GM12872 (cell line): ENCODE results near the gene GSDMA.

Source experiments
- TF ChIP-seq, protein P1 (sequence below): IDR thresholded peaks from 3 replicates; pipeline ENCODE4 v1.5.1; 2011; ENCODE audit warnings: low read depth, mild to moderate bottlenecking, low read length, moderate library complexity; ENCODE audit not compliant: insufficient read depth

The GSDMA gene

DNA sequence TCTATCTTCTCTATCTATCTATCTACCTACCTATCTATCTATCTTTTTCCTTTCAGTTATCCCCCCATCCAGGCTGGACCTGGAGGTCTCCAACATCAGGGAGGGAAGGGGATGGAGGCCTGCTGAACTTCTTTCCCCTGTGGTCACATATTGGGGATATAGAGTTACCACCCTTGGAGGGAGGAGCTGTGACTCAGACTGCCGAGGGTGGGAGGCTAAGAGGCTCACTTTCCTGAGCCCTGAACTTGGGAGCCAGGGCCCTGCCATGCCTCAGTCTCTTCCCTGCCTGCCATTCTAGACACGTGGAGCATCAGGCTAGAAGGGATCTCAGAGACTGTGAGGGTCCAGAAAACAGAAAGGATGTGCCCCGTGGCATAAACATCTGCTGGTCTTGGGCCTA, 26.9 kb upstream of the GSDMA start:
- TF ChIP-seq, protein P1, sequence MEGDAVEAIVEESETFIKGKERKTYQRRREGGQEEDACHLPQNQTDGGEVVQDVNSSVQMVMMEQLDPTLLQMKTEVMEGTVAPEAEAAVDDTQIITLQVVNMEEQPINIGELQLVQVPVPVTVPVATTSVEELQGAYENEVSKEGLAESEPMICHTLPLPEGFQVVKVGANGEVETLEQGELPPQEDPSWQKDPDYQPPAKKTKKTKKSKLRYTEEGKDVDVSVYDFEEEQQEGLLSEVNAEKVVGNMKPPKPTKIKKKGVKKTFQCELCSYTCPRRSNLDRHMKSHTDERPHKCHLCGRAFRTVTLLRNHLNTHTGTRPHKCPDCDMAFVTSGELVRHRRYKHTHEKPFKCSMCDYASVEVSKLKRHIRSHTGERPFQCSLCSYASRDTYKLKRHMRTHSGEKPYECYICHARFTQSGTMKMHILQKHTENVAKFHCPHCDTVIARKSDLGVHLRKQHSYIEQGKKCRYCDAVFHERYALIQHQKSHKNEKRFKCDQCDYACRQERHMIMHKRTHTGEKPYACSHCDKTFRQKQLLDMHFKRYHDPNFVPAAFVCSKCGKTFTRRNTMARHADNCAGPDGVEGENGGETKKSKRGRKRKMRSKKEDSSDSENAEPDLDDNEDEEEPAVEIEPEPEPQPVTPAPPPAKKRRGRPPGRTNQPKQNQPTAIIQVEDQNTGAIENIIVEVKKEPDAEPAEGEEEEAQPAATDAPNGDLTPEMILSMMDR: no peak

DNA sequence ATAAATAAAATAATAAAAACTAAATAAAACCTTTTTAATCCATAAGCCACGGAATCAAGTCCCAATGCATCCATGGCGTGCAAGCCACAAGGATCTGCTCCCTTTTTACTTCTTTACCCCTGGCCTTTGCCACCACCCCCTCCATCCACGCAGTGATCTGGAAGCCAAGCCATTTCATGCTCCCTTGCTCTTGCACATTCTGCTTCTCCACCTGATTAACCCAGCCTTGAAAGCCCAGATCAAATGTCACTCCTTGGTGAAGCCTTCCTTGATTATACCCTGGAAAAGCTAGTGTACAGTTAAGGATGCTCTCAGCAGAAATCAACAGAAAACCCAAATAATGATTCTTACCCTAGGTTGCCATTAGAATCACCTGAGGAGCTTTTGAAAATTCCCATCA, 25.4 kb upstream of the GSDMA start:
- TF ChIP-seq, protein P1: no peak

DNA sequence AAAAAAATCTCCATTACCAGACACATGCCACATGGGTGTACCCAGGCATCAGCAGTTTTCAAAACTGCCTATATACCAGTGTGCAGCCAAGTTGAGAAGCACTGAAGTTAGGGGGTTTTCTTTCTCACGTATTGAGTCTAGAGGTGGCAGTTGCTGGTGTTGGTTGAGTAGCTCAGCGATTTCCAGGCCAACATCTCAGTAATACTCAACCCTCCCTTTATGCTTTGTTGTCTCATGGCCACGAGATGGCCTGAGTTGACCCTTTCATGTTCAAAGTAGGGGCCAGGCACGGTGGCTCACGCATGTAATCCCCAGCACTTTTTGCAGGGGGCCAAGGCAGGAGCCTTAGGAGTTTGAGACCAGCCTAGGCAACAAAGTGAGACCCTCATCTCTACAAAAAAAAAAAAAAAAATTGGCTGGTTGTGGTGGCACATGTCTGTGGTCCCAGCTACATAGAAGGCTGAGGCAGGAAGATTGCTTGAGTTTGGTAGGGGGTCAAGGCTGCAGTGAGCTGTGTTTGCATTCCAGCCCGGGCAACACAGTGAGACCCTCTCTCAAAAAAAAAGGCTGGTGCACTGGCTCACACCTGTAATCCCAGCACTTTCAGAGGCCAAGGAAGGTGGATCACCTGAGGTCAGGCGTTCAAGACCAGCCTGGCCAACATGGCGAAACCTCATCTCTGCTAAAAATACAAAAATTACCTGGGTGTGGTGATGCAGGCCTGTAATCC, 24.5 kb upstream of the GSDMA start:
- TF ChIP-seq, protein P1: peak; percentile 22; the same call in 1 of the 3 replicates

DNA sequence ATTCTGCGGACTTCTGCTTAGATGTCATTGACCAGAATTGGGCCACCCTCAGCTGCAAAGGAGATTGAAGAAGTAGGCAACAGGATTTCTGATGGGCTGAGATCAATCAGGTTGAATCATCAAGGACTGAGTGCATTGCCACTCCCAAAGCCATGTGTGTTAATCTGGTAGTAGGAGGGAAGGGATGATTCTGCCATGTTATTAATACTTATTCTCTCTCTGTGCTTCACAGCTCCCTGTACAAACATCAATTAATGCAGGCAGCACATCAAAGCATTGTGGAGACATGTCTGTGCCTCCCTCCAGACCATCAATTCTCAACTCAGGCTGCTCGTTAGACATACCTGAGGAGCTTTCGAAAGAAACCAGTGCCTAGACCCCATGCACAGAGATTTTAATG, 23.7 kb upstream of the GSDMA start:
- TF ChIP-seq, protein P1: no peak

DNA sequence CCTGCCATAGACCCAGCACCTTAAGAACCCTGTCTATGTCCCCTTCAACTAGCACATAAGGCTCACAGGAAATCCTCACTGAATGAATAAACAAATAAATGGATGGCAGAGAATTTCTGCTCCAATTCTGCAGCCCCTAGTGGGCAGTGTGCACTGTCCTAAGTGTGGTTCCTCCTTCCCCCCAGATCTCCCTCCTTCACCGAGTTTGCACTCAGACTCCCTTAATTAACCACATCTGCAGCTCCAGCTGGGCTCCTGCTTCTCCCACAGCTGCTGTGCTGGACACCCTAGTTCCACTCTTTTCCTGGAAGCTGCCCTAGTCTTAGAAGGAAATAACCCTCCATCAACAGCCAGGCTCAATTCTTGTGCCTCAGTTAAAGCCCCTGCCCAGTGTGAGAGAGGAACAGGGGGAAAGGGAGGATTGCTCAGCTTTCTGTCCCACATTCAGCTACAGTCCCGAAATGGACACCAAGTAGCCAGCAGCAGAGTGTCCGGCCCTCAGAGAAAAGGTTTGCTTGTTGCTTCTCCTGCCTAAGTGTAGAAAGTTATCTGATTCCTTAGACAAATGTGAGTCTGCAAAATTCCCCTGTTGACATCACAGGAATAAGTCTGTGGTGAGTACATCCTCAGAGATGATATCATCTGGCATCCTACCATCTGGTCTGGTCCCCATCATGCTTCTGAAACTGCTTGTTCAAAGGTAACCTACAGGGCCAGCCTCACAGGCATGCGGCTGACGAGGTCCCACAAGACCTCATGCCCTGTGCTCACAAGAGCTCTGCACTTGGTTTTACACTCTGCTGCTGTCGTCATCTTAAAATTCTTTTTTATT, 23.0 kb upstream of the GSDMA start:
- TF ChIP-seq, protein P1: peak; percentile 67

DNA sequence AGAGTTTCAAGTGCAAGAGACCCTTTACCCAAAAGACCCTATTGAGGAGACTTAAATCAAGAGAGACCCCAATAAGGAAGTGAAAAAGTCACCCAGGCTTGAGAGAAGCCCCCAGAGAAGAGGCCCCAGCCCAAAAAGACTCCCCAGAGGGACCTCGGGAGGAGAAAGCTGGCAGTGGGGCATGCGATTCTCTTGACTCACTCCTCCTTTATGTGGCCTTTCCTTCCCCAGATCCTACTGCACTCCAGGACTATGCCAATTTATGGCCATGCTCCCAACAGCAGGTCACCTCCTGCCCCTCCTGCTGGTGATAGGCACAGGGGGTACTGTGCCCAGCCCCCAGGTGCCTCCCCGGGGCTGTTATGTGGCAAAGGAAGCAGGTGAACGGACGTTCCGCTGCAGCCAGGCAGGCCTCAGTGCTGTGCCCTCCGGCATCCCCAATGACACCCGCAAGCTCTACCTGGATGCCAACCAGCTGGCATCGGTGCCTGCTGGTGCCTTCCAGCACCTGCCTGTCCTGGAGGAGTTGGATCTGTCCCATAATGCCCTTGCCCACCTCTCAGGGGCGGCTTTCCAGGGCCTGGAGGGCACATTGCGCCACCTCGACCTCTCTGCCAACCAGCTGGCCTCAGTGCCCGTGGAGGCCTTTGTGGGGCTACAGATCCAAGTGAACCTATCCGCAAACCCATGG, 19.0 kb upstream of the GSDMA start:
- TF ChIP-seq, protein P1: no peak

DNA sequence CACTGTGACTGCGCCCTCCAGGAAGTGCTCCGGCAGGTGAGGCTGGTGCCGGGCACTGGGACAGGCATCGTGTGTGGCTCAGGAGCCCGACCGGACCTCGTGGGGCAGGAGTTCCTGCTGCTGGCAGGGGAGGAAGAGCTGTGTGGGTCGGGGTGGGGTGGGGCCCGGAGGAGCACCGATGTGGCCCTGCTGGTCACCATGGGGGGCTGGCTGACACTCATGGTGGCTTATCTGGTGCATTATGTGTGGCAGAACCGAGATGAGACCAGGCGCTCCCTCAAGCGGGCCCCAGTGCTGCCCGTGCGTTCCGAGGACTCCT, 18.5 kb upstream of the GSDMA start:
- TF ChIP-seq, protein P1: no peak
